Erythroblast (primary cell): ENCODE data around the gene ZNRF4.

ENCODE experiments used
- GATA1 ChIP-seq: IDR thresholded peaks from 2 replicates; pipeline ENCODE4 v1.6.1; 2011; ENCODE audit warnings: low read depth, mild to moderate bottlenecking, control low read depth, low read length, moderate library complexity
- POLR2A ChIP-seq: IDR thresholded peaks from 2 replicates; pipeline ENCODE4 v1.6.1; 2011; ENCODE audit warnings: mild to moderate bottlenecking, low read length

DNA sequence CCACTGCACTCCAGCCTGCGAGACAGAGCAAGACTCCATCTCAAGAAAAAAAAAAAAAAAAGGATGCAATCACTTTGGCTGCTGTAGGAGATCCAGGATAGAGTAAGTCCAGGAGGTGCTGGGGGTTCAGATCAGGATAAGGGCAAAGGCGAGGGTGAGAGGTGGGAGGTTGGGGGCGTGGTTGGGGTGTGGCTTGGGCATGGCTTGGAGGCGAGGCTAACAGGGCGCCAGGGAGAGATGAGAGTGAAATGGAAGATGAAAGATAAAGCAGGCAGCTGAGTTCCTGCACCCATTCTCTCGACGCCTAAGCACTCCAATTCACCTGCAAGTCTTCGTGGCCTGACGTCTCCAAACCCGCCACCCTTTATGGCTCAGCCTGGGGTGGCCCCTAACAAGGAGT lies 25.0 kb upstream of the ZNRF4 start:
- TF ChIP-seq POLR2A = no peak
- no peak for TF ChIP-seq GATA1
